GM12801 (cell line): Measurements from ENCODE around the gene GPR158.

ENCODE experiments used
- CTCF ChIP-seq: IDR thresholded peaks from one replicate; pipeline ENCODE4 v1.5.1; 2011; ENCODE audit warnings: control low read depth; ENCODE audit not compliant: insufficient read length; ENCODE audit errors: extremely low read depth

The GPR158 gene

GRCh38 chr10:25441270-25441669 is 266.5 kb downstream of the GPR158 start:
- TF ChIP-seq CTCF = no peak

GRCh38 chr10:25444266-25444665 is 269.5 kb downstream of the GPR158 start:
- TF ChIP-seq CTCF = no peak

- TF ChIP-seq CTCF = no peak
Observed at GRCh38 chr10:25451401-25451800, 276.6 kb downstream of the GPR158 start.

GRCh38 chr10:25453619-25454018 is 278.8 kb downstream of the GPR158 start:
- TF ChIP-seq CTCF = no peak

- no peak for TF ChIP-seq CTCF
Observed at GRCh38 chr10:25455980-25456567, 281.3 kb downstream of the GPR158 start.

- TF ChIP-seq CTCF = no peak
Observed at GRCh38 chr10:25457552-25457951, 282.8 kb downstream of the GPR158 start.

- TF ChIP-seq CTCF = no peak
Observed at GRCh38 chr10:25465582-25466372, 291.0 kb downstream of the GPR158 start.
